KMS-11 (cell line): ENCODE results near the gene EIF2AK3.

Source experiments
- H2AFZ ChIP-seq: fragments of 200-600 bp; sonication (generic); 2 replicates; pipeline ENCODE4 v1.6.1; 2016; ENCODE audit warnings: antibody characterized with exemption, mixed run types, low read depth
- H3K27ac ChIP-seq: fragments of 200-600 bp; sonication (generic); 2 replicates; pipeline ENCODE4 v1.6.1; 2016; ENCODE audit warnings: mild to moderate bottlenecking, mixed run types
- H3K27me3 ChIP-seq: fragments of 200-600 bp; sonication (generic); 2 replicates; pipeline ENCODE4 v1.6.1; 2017; ENCODE audit warnings: mild to moderate bottlenecking, low read depth, mixed run types, moderate library complexity; ENCODE audit not compliant: insufficient read depth
- H3K36me3 ChIP-seq: fragments of 200-600 bp; sonication (generic); 2 replicates; pipeline ENCODE4 v1.6.1; 2017; ENCODE audit warnings: mild to moderate bottlenecking, mixed run types; ENCODE audit not compliant: insufficient read depth
- H3K4me1 ChIP-seq: fragments of 200-600 bp; sonication (generic); 2 replicates; pipeline ENCODE4 v1.6.1; 2016; ENCODE audit warnings: mild to moderate bottlenecking, low read depth, mixed run types; ENCODE audit not compliant: poor library complexity, severe bottlenecking
- H3K4me2 ChIP-seq: fragments of 200-600 bp; sonication (generic); 2 replicates; pipeline ENCODE4 v1.7.0; 2016; ENCODE audit warnings: mild to moderate bottlenecking, mixed run types
- H3K4me3 ChIP-seq: fragments of 200-600 bp; sonication (generic); IDR thresholded peaks from 2 replicates; pipeline ENCODE4 v1.6.1; 2017; ENCODE audit warnings: low read depth, low read length, mixed read lengths; ENCODE audit not compliant: insufficient read depth
- H3K79me2 ChIP-seq: fragments of 200-600 bp; sonication (generic); 2 replicates; pipeline ENCODE4 v1.6.1; 2016; ENCODE audit warnings: low read depth, mixed run types; ENCODE audit not compliant: insufficient read depth
- H3K9ac ChIP-seq: fragments of 200-600 bp; sonication (generic); 2 replicates; pipeline ENCODE4 v1.6.1; 2016; ENCODE audit warnings: mild to moderate bottlenecking, mixed run types
- H4K20me1 ChIP-seq: fragments of 200-600 bp; sonication (generic); 2 replicates; pipeline ENCODE4 v1.6.1; 2016; ENCODE audit warnings: mild to moderate bottlenecking, mixed run types; ENCODE audit not compliant: insufficient read depth
- CTCF ChIP-seq: fragments of 200-600 bp; sonication (generic); conservative IDR thresholded peaks from 2 replicates; pipeline ENCODE4 v1.6.1; 2017; ENCODE audit warnings: low read depth, mild to moderate bottlenecking, antibody characterized with exemption, low read length, moderate library complexity, mixed read lengths

Gene EIF2AK3

GRCh38 chr2:88564402-88564801 lies 62.9 kb downstream of the EIF2AK3 start:
- Histone ChIP-seq H3K27me3 (no peaks in the 10 kb centered on the region), H4K20me1 (no peaks in the 10 kb centered on the region), H3K4me1 (no peaks in the 10 kb centered on the region), H2AFZ (no peak overlapping the region), H3K4me3 (no peak overlapping the region), H3K79me2 (no peaks in the 10 kb centered on the region), H3K9ac (no peak overlapping the region), H3K27ac (no peak overlapping the region), H3K4me2 (no peak overlapping the region), H3K36me3 (no peaks in the 10 kb centered on the region)
- TF ChIP-seq CTCF, result no peak

DNA sequence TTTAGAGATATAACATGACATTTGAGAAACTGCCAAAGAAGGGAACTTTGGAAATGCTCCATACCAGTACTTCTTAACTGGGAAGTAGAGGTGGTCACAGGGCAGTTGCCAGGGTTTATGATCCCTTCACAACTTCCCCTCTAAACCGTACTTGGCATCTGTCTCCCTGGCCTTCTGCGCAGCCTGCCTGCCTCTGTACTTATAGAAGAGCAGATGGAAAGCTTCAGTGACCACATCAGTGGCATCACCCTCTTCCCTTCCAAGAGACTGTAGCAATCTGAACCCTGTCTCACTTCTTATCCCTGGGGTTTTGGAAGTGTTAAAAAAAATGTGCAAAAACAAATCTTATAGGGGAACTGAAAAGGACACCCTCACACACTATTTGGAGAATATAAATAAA lies 64.1 kb downstream of the EIF2AK3 start:
- no peaks in the 10 kb centered on the region for H3K79me2 ChIP-seq
- no peaks in the 10 kb centered on the region for H3K4me1 ChIP-seq
- no peak overlapping the region for H3K9ac ChIP-seq
- H3K36me3 ChIP-seq, result no peaks in the 10 kb centered on the region; the same call in 1 of the 2 replicates
- no peak overlapping the region for H3K4me2 ChIP-seq
- no peak overlapping the region for H2AFZ ChIP-seq
- H4K20me1 ChIP-seq, result no peaks in the 10 kb centered on the region
- TF ChIP-seq CTCF, result no peak
- H3K27me3 ChIP-seq, result no peaks in the 10 kb centered on the region
- no peak overlapping the region for H3K27ac ChIP-seq
- H3K4me3 ChIP-seq, result no peak overlapping the region

DNA sequence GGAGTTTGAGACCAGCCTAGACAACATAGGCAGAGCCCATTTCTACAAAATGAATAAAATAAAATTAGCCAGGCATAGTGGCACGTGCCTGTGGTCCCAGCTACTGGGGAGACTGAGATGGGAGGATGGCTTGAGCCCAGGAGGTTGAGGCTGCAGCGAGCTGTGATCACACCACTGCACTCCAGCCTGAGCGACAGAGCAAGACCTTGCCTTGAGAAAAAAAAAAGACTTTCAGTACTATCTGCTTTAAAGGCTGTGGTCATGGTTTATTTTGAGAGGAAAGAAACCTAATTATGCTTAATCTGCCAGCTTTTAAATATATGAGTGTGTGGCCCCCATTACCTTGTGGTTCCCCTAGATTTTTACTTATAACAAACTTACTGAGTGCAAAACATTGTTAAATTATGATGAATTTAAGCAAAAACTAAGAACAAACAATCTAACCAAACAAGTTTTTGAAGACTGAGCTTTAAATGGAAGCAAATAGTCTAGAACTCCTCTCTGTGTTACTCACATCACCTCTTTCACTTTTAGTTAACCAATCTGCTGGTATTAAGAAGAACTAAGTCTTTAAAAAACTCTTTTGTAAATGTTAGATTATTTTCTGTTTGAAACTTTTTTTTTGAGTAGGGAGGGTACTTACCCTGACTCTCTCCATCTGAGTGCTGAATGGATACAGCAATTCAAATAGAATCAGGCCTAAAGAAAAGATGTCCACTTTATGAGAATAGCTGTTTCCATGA lies 65.4 kb downstream of the EIF2AK3 start:
- no peak overlapping the region for H3K9ac ChIP-seq
- H3K79me2 ChIP-seq, result no peaks in the 10 kb centered on the region
- no peaks in the 10 kb centered on the region for H3K27me3 ChIP-seq
- no peak for TF ChIP-seq CTCF
- H3K4me3 ChIP-seq, result no peak overlapping the region
- H2AFZ ChIP-seq, result no peak overlapping the region
- no peaks in the 10 kb centered on the region for H4K20me1 ChIP-seq
- no peak overlapping the region for H3K4me2 ChIP-seq
- no peaks in the 10 kb centered on the region for H3K4me1 ChIP-seq
- H3K36me3 ChIP-seq, result no peaks in the 10 kb centered on the region; the same call in 1 of the 2 replicates
- no peak overlapping the region for H3K27ac ChIP-seq

DNA sequence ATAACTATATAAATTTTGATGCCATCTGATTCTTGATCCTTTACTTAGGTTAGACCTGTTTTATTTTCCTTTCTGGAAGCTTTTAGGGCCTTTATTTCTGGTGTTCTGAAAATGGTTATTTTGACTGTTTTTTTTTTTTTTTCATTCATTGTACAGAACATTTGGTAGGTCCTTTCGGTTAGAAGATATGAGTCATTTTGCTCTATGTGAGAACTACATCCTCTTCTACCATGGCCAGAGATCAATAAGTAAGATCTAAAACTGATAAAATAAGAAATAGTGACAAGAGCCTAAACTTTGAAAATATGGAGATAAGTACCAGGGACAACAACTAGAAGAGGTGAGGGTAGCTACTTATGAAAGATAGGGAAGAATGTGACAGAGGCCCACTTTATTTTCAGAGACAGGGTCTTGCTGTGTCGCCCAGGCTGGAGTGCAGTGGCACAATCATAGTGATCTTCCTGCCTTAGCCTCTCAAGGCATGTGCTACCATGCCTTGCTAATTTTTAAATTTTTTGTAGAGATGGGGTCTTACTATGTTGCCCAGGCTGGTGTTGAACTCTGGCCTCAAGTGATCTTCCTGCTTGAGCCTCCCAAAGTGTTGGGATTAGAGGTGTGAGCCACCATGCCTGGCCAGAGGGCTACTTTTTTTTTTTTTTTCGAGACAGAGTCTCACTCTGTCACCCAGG lies 66.5 kb downstream of the EIF2AK3 start:
- TF ChIP-seq CTCF, result no peak

More for the DNA sequence above, 66.5 kb downstream of the EIF2AK3 start:
- H3K27ac ChIP-seq, result no peak overlapping the region
- no peaks in the 10 kb centered on the region for H3K4me1 ChIP-seq
- H3K79me2 ChIP-seq, result no peaks in the 10 kb centered on the region
- H3K4me2 ChIP-seq, result no peak overlapping the region
- H3K27me3 ChIP-seq, result no peaks in the 10 kb centered on the region
- H3K9ac ChIP-seq, result no peak overlapping the region
- no peak overlapping the region for H3K4me3 ChIP-seq
- no peaks in the 10 kb centered on the region; the same call in 1 of the 2 replicates for H3K36me3 ChIP-seq
- H4K20me1 ChIP-seq, result no peaks in the 10 kb centered on the region
- H2AFZ ChIP-seq, result no peak overlapping the region
